ENCODE results near the gene ZNF19. TPM values are rescaled to one million over a fixed set of nuclear protein-coding genes. Genes with fewer than 3 reads are reported as not detected.

Gene ZNF19
- total and polyA plus RNA-seq, 9 of the 15 experiments (the other 6 are each of a cell fraction or from before 2014, with no cell fraction given) = 1.2 to 2.8 (median 1.8) TPM

- intact Hi-C loops (cut with micrococcal nuclease) = no loop called here
- TF ChIP-seq NFIC (IDR thresholded peaks at IDR 0.05) (peak; percentile 75), ZNF561 (CRISPR knock-in tag; conservative IDR thresholded peaks at IDR 0.05) (no peak), CREBBP (IDR thresholded peaks at IDR 0.05; ENCODE audit: low read depth, low read length) (no peak), ZFP91 (CRISPR knock-in tag; IDR thresholded peaks at IDR 0.05) (no peak)
- no TSS peak for BruUV-seq (replicated peaks)
Measured at GRCh38 chr16:71436473-71436872, 52.7 kb downstream of the ZNF19 start.

More at GRCh38 chr16:71436473-71436872, 52.7 kb downstream of the ZNF19 start:
- no peaks in the 10 kb centered on the region for H3K36me3 ChIP-seq (ENCODE audit: control insufficient read depth, insufficient read depth, low read length)
- no peak overlapping the region for H3K4me2 ChIP-seq (ENCODE audit: insufficient read depth, low read length)
- peaks cover 17 to 45% of the 10 kb centered on the region in 2 experiments for H3K27me3 ChIP-seq (ENCODE audit: control insufficient read depth in 2 of 2, insufficient read depth in 2 of 2, low read length in 2 of 2)
- no peak overlapping the region for H2AFZ ChIP-seq (ENCODE audit: low read depth, low read length)
- no peak for ATAC-seq
- POLR2A ChIA-PET = no interaction called here
- no peak overlapping the region for H3K9ac ChIP-seq (ENCODE audit: insufficient read depth in 1 of 2, low read depth in 2 of 2, low read length in 2 of 2)
- H3K27ac ChIP-seq (ENCODE audit: extremely low read depth, low read depth, low read length) = no peak overlapping the region
- CTCF ChIA-PET (ENCODE audit: low intra/inter-chr PET ratio) = no interaction called here
- peaks cover under 1 to 8% of the 10 kb centered on the region in 2 experiments; a peak in 2 of 5 replicates for H3K4me1 ChIP-seq (replicated peaks in 1 of 2; ENCODE audit: control insufficient read depth in 2 of 2, insufficient read depth in 2 of 2, low read length in 2 of 2)
- 0 out of 2 replicates have a peak, but pooled peaks cover 3% of the 10 kb centered on the region for H4K20me1 ChIP-seq (replicated peaks; ENCODE audit: control insufficient read depth, insufficient read depth, low read length)
- in situ Hi-C loops (cut with MboI) = no loop called here
- H3K9me3 ChIP-seq (replicated peaks; ENCODE audit: control insufficient read depth, insufficient read depth, low read depth, low read length) = no peaks in the 10 kb centered on the region
- under 1% methylated on average over 7 of the region's 7 CpGs for WGBS (ENCODE audit: insufficient coverage, low coverage, missing lambda C conversion rate)
- H3K4me3 ChIP-seq = no peak overlapping the region
- no peak for FAIRE-seq
- DNase-seq (ENCODE audit: extremely low read depth in 1 of 4, low spot score in 3 of 4) = no peak
- no peaks in the 10 kb centered on the region for H3K79me2 ChIP-seq (ENCODE audit: control insufficient read depth, insufficient read depth, low read length)
- peaks cover 3% of the 10 kb centered on the region for H3K9me1 ChIP-seq (ENCODE audit: control insufficient read depth, insufficient read depth, low read length)
